ES-I3 (cell line): ENCODE data around the gene LIMCH1.

Experiments used
- H3K36me3 ChIP-seq: 2 replicates; pipeline ENCODE4 v1.6.1; 2013; ENCODE audit warnings: mild to moderate bottlenecking, low read length, control low read depth, moderate library complexity; ENCODE audit not compliant: insufficient read depth
- H3K4me1 ChIP-seq: 2 replicates; pipeline ENCODE4 v1.6.1; 2013; ENCODE audit warnings: mild to moderate bottlenecking, control low read depth, low read length; ENCODE audit not compliant: insufficient read depth
- H3K9ac ChIP-seq: 2 replicates; pipeline ENCODE4 v1.6.1; 2013; ENCODE audit warnings: low read depth, mild to moderate bottlenecking, low read length, moderate library complexity
- H3K9me3 ChIP-seq: 2 replicates; pipeline ENCODE4 v1.6.1; 2013; ENCODE audit warnings: mild to moderate bottlenecking, low read length, moderate library complexity; ENCODE audit not compliant: control insufficient read depth, insufficient read depth

LIMCH1 gene

DNA sequence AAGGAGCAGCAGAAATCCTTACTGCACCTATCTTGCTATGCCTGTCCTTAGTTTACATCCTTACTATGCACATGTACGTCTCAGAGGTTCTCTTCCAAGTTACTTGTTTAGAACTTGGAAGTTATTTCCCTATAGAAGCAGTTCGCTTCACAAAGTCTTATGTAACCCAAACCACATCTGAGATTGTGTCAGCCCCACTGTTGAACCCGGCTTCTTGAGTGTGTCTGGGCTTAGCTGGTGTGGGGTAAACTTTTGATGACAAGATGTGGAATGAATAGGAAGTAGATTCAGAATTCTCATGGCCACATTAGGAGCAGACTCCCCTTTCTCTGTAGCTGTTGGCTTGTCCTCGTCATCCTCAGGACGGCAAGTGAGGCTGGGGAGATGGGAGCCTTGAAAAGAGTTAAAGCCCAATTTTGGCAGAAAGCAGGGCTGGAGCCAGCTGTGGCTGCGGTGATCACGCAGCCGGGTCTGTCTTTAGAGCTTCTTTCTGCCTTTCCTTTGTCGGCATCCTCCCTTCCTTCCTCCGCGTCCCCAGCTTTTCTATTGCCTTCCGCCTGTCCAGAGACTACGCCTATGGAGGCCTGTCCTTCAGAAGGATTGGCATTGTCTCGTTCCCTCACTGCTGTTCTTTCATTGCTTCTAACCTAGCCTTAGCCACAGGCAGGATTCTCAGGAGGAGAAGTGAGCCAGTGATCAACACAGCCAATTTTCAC lies 23.0 kb upstream of the LIMCH1 start:
- Histone ChIP-seq H3K4me1 (no peaks in the 10 kb centered on the region), H3K9ac (no peak overlapping the region), H3K36me3 (no peaks in the 10 kb centered on the region), H3K9me3 (no peaks in the 10 kb centered on the region)

DNA sequence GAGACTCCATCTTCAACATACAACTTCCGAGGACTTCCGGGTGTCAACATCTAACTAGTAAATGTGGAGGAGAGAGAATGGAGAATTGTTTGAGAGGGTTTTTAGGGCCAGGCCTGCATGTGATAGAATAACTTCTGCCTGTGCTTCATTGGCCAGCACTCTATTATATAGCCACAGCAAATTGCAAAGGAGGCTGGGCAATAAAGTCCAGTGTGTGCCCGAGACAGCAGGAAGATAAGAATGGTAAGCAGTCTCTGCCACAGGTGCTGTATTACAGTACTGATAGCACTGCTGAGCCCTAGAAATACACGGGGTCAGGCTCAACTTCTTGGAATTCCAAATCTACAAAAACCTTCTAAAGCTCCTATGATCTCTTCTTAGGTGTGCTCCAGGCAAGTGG lies 20.8 kb upstream of the LIMCH1 start:
- no peak overlapping the region for H3K9ac ChIP-seq
- no peaks in the 10 kb centered on the region for H3K4me1 ChIP-seq

DNA sequence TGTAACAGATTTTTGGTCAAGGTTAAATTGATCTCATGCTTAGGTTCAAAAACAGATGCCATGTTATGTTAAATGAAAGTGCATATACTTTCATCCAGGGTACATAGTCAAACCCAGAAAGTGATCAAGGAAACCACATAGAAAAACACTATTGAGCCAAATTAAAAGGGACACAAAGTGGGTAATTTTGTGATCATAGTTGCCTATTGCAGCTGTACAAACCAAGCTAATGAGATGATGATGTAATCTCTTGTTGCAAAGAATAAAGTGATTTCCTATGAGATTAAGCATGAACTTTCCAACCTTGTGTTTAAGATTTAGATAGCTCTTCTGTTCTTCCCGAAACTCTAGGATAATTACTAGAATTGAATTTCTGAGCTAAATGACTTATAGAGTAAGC lies 20.2 kb upstream of the LIMCH1 start:
- Histone ChIP-seq H3K9me3 (no peaks in the 10 kb centered on the region), H3K36me3 (no peaks in the 10 kb centered on the region), H3K4me1 (no peaks in the 10 kb centered on the region), H3K9ac (no peak overlapping the region)

More for the DNA sequence above, 20.8 kb upstream of the LIMCH1 start:
- H3K9me3 ChIP-seq, result no peaks in the 10 kb centered on the region
- no peaks in the 10 kb centered on the region for H3K36me3 ChIP-seq

DNA sequence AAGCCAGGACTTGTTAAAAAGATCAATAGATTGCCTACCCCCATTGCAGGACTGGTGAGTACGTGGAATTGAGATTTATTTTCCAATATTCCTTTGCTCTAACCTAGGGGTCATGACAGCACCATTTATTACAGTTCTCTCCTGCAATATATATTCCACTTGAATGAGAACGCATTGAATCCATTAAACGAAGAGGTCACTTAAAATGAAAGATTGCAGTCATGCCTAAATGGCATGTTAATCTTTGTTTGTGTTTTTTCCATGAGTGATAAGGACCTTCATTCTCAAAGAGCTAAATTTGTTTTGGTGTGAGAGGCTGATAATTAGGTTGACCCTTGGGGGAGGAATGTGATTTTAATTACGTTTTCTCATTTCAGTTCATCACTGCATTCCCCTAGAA lies 13.5 kb upstream of the LIMCH1 start:
- peaks cover 29% of the 10 kb centered on the region for H3K4me1 ChIP-seq
- H3K9me3 ChIP-seq, result no peaks in the 10 kb centered on the region

DNA sequence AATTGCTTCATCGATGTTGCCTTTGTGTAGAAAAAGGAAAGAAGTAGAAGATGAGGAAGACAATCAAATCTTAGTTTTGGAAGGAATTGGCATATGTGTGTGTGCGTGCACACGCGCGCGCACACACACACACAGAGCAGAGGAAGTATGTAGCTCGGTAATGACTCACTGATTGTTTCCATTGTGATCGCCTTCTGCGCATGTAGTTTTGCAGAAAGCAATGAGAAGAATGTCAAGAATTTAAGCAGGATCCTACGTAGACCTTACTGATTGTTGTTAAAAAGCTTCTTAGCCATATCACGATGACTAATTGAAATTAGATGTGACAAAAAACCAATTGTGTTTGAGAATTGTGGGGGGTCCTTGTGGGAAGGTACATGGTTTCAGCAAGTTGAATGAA lies 12.8 kb upstream of the LIMCH1 start:
- no peak overlapping the region for H3K9ac ChIP-seq
- peaks cover 29% of the 10 kb centered on the region for H3K4me1 ChIP-seq
- H3K9me3 ChIP-seq, result no peaks in the 10 kb centered on the region
- 0 out of 2 replicates have a peak, but pooled peaks cover 3% of the 10 kb centered on the region for H3K36me3 ChIP-seq

More for the DNA sequence above, 13.5 kb upstream of the LIMCH1 start:
- no peak overlapping the region for H3K9ac ChIP-seq
- H3K36me3 ChIP-seq, result 0 out of 2 replicates have a peak, but pooled peaks cover 3% of the 10 kb centered on the region

DNA sequence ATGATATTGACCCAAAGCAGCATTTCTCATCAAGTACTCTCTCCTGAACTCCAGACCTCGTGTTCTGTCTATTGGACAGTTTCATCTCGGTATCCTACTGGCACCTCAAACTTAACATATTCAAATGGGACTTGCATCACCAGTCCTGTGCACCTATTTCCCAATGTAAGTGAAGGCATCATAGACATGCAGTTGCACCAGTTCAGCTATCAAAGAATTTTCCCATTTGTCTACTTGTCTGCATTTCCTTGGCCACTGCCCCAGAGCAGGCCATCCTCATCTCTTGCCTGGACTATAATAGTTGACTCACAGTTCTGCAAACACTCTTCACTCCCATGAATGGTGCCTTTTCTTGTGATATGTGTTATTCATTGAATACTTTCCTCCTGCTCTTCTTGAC lies 11.3 kb upstream of the LIMCH1 start:
- Histone ChIP-seq H3K36me3 (0 out of 2 replicates have a peak, but pooled peaks cover 3% of the 10 kb centered on the region), H3K4me1 (peaks cover 32% of the 10 kb centered on the region), H3K9ac (no peak overlapping the region), H3K9me3 (no peaks in the 10 kb centered on the region)

DNA sequence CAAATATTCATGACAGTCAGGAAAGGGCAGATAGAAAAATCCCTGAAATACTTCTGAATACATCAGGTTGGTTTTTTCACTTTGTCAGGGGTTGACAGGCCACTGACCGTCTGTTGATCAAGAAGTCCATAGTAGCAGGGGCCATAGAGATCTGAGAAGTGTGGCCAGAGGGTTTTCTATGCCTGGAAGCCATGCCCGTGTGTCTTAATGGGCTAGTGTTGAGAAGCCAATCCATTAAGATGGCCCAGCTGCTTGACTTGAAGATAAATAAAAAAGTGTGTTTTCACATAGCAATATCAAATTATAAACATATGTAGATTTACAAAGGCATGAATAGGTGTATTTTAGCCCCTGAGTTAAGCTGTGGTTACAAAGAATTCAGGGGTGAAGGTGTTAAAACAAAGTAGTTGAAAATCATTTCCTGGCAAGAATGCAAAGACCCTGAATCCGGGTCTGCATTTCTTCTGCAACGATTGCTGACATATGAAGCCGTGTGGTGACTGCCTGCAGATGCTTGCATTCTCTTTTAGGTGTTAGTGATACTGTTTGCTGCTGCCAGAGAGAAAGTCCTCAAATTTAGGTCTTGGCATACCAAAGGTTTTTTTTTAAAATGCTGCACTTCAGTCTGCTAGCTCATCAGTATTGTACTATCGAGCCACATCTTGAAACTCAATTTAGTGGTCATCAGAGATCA lies 9.3 kb upstream of the LIMCH1 start:
- Histone ChIP-seq H3K4me1 (peaks cover 32% of the 10 kb centered on the region), H3K36me3 (0 out of 2 replicates have a peak, but pooled peaks cover 3% of the 10 kb centered on the region), H3K9me3 (no peaks in the 10 kb centered on the region), H3K9ac (no peak overlapping the region)

DNA sequence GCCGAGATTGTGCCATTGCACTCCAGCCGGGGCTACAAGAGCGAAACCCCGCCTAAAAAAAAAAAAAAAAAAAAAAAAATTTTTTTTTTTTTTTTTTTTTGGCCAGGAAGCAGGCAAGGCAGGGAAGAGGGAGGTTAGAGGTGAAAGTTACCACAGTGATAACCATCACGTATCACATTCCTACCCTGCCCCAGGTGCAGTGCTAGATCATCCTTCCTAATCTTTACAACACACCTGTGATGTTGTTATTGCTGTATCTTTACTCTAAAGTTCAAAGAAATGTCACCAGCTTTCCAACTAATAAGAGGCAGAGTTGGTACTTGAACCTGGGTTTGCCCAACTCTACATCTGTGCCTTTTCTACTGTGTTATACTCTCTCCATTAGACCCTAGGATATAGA lies 7.2 kb upstream of the LIMCH1 start:
- H3K9me3 ChIP-seq, result no peaks in the 10 kb centered on the region
- peaks cover 21% of the 10 kb centered on the region for H3K4me1 ChIP-seq
- no peak overlapping the region for H3K9ac ChIP-seq
- H3K36me3 ChIP-seq, result 0 out of 2 replicates have a peak, but pooled peaks cover 3% of the 10 kb centered on the region

DNA sequence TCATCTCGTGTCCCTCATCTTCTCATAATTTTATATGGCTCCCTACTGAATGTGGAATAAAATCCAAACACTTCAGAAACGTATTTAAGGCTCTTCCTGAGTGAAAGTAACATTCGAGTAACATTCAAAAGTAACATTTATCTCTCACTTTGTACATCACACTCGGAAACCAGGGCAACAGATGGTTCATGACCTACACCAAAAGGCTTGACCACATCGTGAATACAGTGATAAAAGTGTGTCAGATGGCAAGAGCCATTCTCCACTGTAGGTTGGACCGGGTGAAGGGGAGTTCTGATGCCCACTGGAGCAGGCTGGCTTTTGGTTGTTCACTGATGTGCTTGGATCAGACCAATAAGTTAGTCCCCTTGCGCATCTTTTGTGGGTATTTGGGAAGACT lies 5.6 kb upstream of the LIMCH1 start:
- Histone ChIP-seq H3K9me3 (no peaks in the 10 kb centered on the region), H3K4me1 (peaks cover 23% of the 10 kb centered on the region; the same call in 1 of the 2 replicates), H3K36me3 (no peaks in the 10 kb centered on the region), H3K9ac (no peak overlapping the region)

DNA sequence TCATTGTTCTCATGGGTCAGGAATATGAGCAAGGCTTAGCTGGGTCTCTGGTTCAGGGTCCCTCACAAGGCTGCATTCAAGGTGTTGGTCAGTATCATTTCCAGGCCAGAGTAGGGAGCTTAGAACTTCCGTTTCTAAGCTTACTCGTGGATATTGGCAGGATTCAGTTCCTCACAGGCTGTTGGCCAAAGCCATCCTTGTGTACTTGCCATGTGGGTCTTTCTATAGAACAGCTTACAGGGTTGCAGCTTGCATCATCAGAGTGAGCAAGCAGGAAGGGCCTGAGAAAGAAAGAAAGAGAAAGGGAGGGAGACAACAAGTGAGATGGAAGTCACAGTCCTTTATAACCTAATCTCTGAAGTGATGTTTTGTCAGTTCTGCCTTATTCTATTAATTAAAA lies 5.1 kb upstream of the LIMCH1 start:
- Histone ChIP-seq H3K9me3 (no peaks in the 10 kb centered on the region), H3K4me1 (peaks cover 23% of the 10 kb centered on the region; the same call in 1 of the 2 replicates), H3K9ac (no peak overlapping the region), H3K36me3 (no peaks in the 10 kb centered on the region)

DNA sequence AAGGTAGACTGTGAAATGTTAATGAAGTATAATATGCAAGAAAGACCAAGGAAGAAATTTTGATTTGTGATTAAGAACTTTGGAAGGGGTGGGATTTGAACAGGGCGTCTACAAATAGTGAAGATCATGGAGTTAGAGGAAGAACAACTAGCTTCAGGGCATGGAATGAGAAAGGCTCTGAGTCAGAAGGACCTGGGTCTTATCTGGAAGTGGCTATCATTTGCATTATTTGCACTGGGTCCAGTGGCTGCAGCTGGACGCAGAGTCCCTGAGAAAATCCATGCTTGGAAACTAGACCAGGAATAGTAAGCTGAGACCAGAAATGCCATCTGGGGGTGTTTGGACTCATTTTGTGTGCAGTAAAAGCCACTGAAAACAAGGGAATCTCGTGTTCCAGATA lies 4.3 kb upstream of the LIMCH1 start:
- Histone ChIP-seq H3K36me3 (no peaks in the 10 kb centered on the region), H3K9me3 (no peaks in the 10 kb centered on the region), H3K9ac (no peak overlapping the region), H3K4me1 (peaks cover 20% of the 10 kb centered on the region; the same call in 1 of the 2 replicates)

DNA sequence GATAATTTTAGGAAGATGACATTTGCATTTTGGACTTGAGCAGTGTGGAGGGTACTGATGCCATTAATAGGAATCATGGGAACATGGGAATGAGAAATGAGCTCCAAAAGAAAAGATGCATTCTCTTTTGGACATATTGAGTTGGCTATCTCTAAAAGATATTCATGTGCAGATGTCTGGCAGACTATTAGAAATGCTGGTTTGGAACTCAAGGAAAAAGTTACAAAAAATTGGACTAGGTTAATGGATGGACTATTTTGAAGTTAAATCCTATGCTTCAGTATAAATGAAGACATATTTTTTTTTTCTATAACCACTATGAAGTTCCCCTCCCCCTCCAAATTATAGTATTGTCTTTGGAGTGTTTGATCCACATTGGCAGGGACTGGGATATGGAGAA lies 3.6 kb upstream of the LIMCH1 start:
- Histone ChIP-seq H3K36me3 (no peaks in the 10 kb centered on the region), H3K9me3 (no peaks in the 10 kb centered on the region), H3K4me1 (peaks cover 20% of the 10 kb centered on the region; the same call in 1 of the 2 replicates), H3K9ac (no peak overlapping the region)

DNA sequence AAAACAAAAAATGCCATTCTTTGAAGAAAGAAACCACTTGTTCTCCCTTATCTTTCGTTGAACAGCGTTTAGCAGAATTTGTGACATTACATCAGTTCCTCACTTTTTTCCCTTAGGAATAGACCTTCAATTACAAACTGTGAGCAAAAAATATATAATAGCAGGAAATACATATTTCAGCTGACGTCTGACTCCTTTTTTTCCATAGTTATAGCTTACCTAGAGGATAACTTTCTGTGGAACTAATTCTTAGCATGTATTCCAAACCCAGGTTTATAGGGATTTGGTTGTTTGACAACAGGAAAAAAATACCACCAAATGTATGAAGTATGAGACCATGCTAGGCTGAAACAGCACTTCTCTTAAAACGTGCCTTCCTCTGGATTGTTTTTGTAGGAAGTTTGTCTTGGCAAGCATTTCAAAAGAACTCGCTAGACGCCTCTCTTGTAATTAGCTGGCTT lies 2.0 kb upstream of the LIMCH1 start:
- Histone ChIP-seq H3K4me1 (peaks cover 18% of the 10 kb centered on the region; the same call in 1 of the 2 replicates), H3K9ac (no peak overlapping the region), H3K36me3 (no peaks in the 10 kb centered on the region), H3K9me3 (no peaks in the 10 kb centered on the region)

DNA sequence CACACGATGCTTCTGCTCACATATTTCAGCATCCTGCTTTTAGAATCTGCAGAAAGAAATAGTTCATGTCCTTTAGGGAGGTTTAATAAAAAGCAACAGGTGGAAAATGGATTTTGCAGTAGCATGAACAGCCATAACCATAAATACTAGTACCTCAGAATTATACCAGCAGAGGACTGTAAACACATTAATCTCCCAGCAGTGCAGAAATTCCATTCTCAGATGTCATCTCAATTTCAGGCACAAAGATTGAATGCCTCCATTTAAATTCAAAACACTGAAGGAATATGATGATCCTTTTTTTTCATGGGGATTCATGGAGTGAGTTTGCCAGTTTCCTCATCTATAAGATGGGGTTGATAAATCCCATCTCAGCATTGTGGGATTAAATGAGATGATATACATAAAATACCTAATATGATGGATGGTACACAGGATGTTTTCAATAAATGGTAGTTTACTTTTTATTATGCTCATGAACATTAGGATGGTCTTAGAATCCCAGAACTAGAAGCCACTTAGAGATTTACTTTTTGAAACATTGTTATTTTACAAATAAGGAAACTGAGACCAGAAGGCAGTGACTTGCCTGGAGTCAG lies 566 bp upstream of the LIMCH1 start:
- no peaks in the 10 kb centered on the region for H3K9me3 ChIP-seq

More for the DNA sequence above, 566 bp upstream of the LIMCH1 start:
- Histone ChIP-seq H3K9ac (no peak overlapping the region), H3K4me1 (peaks cover 24% of the 10 kb centered on the region), H3K36me3 (no peaks in the 10 kb centered on the region)
